WTC11 (cell line): Measurements from ENCODE around the gene SLC10A6.

Experiments
- ARID4B ChIP-seq: sonication (generic); formaldehyde crosslinking; IDR thresholded peaks from 2 replicates; pipeline ENCODE4 v1.8.0; 2023; ENCODE audit warnings: missing genetic modification reagents, mild to moderate bottlenecking, borderline replicate concordance
- CBFB ChIP-seq: sonication (generic); formaldehyde crosslinking; IDR thresholded peaks from 2 replicates; pipeline ENCODE4 v1.8.1; 2022; ENCODE audit warnings: mild to moderate bottlenecking, low read depth, missing genetic modification reagents
- CTCF ChIP-seq: fragments of 200-600 bp; IDR thresholded peaks from 2 replicates; pipeline ENCODE4 v1.8.0; 2022; ENCODE audit warnings: antibody characterized with exemption
- HMGXB4 ChIP-seq: sonication (generic); formaldehyde crosslinking; IDR thresholded peaks from 2 replicates; pipeline ENCODE4 v1.8.1; 2023; ENCODE audit warnings: mild to moderate bottlenecking, moderate library complexity, missing genetic modification reagents

- TF ChIP-seq ARID4B (CRISPR knock-in tag) (no peak), CBFB (CRISPR knock-in tag) (no peak), HMGXB4 (CRISPR knock-in tag) (no peak), CTCF (no peak)
Measured at GRCh38 chr4:86841309-86841708, 7.9 kb downstream of the SLC10A6 start.
